EL (cell line): ENCODE results near the gene PITX2.
"Not testable (repeated sequence)": the region's sequence is repeated elsewhere in the genome, so short reads cannot be mapped to it uniquely, and the experiment has no call there.

ENCODE experiments used
- DNase-seq: peaks from one replicate; pipeline ENCODE4 v3.0.0-alpha.2; 2016

PITX2 gene

DNA sequence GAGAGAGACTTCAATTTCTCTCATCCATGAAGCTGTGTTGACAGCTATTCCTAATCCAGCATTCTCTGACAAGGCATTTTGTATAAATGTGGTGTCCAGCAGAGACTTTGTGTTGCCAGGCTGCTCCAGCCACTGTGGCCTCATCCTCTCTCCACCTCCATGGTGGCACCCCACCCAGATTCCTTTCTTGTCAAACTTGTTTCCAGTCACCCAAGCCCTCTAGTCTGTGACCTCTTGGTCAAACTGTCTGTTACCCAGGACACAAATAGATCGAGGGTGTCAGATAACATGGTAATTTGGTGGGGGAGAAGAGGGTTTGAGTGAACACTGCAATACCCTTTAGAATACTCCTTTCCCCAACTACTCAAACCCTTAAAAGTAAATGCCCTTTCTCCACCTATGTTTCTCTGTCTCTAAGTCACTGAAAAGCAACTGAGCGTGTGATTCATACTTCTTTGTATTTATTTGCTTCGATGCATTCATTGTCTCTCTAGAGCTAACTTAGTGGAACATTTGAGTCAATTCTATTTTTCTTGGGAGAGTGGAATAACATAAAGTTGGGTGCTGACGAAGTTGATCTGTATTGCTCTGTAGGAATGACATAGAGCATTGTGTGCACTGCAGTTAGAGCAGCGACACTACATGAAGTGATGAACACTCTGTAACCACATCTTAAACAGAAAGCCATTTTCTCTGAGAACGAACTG lies 13.7 kb downstream of the PITX2 start:
- no peak for DNase-seq

DNA sequence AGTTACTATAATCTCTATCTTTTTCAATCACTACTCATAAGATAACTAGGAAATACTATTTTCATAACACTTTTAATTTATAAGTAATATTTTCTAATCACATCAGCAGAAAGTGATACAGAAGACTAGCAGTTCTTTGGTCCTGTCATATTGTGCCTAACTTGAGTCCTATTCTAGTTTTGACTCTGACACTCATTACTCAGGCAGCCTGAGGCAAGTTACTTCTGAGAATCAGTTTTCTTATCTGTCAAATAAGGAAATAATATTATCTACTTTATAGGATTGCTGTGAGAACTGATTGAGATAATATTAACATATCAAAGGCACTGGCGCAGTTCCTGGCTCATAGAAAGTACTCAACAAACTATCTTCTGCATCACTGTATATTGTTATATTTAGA lies 17.8 kb downstream of the PITX2 start:
- DNase-seq, result no peak

DNA sequence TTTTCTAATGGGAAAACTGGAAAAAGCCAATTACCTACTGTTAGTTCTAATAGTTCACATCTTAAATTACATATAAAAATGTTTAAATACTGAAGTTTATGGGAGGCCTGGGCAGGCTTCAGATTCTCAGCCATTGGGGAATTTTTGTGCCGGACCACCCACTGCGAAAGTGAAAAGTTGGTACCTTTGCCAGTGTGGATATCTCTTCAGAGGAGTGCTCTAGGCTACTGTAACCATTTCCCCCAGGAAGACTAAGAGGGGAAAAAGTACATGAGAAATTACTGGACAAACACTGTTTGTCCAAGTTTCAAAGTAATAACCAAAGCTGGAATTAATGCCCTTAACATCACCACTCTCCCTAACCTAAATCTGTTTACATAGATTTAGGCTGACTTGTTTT lies 20.8 kb downstream of the PITX2 start:
- no peak for DNase-seq

DNA sequence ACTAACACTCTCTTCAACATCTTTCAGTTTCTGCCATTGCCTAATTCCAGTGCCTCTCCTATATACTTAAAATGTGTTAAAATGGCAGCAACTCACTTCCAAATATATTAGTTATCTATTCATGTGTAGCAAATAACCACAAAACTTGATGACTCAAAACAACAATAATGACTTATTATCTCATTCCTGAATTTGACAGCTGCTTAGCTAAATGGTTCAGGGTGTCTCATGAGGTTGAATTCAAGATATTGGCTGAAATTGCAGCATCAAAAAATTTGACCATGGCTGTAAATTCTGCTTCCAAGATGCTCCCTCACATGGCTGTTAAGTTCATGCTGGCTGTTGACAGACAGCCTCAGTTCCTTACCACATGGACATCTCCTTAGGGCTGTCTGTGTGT lies 25.3 kb downstream of the PITX2 start:
- no peak for DNase-seq

DNA sequence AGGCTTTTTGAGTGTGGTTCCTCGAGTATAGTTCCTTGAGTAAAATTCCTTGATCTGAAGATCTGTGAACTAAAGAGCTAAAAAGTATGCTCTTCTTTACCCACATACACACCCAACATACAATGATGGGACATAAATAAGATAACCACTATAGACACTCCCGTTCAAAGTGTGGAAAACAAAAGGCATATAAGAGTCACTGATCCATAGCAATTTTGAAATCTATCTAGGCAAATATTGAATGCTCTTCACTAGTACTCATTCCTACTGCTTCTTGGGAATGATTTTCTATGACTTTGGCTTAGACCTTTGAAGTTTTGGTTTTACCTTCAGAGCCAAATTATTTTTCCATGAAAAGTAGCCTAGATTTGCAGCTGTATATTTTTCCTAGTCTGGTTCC lies 26.4 kb downstream of the PITX2 start:
- no peak for DNase-seq

DNA sequence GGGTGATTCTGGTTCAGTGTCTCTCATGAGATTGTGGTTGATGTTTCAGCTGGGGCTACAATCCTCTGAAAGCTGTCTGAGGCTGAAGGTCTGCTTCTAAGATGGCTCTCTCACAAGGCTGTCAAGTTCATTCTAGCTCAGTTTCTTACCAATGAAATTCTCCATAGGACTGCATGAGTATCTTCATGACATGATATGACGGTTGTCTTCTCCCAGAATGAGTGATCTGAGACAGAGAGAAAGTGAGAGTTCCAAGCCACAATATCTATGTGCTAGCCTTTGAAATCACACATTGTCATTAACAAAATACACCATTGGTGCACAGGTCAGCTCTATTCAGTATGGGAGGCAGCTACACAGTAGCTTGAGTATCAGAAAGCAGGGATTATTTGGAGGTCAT lies 27.3 kb downstream of the PITX2 start:
- no peak for DNase-seq

DNA sequence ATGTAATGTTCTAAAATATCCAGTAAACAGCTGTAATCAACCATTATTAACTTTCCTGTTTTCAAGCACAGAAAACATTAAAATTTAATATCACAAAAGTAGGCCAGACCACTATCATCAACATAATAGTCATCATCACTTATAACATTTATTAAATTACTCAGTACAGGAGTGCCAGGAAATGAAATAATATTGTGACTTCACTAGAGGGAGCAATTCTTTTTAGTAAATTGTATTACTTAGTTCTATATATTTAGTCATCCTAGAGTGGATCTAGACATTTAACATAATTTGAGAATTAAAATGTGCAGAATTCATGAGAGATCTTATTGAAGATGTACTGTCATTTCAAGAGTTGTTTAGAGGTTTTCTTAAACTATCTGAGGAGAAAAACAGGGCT lies 33.6 kb downstream of the PITX2 start:
- DNase-seq, result no peak

DNA sequence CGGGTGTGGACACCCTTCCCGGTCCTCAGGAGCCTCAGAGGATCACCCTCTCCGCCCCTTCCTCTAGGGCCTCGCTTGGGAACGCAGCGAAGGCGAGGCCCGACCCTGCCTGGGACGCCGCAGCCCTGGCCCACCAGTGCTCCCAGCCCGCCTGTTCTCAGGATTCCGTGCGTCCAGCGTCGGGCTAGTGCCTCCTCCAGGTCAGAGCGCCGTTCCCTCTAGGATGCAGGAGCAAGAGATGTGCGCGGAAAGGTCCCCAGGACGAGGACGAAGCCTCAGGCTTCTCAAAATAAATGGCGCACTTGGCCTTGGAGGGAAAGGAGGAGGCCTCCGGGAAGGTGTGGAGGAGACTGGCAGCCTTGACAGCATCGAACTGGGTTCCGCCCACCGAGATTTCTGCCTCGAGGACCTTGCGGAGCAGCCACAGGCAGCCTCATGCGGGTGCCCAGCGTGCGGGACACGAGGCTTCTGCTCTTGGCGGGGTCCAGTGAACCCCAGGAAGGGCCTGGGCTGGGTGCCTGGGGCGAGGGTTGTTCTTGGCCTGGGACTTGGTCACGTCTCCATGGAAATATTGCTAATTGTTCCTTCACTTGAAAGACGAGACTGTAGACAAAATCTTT lies 35.1 kb downstream of the PITX2 start:
- no peak for DNase-seq

DNA sequence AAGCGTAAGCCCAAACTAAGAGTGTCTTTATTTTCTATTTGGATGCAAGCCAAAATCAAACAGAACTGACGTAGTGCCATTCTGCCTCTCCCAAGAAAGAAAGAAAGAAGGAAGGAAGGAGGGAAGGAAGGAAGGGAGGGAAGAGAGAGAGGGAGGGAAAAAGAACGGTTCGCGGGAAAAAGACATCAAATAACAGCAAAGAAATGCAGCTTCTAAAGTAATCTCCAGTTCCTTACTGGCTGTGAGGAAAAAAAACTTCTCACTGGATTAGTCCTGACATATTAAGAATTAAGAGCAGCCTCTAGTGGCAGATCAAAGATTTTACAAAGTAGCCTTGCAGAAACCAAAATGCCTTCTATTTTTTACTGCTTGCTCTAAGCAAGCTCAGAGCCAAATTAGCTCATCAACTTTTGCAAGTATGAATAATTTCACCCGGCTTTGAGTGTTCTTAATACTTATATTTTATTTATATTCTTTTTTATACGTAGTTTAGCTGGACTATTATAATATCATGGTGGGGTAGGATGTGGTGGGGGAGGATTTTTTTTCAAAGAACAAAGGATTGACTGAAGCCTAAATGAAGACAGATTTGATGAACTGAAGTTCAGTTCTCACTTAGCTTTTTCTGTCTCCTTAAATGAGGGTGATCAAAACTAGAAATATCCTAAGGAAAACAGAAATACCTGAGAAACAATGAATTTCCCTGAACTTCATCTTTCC lies 36.6 kb downstream of the PITX2 start:
- DNase-seq, result peak; percentile 59

DNA sequence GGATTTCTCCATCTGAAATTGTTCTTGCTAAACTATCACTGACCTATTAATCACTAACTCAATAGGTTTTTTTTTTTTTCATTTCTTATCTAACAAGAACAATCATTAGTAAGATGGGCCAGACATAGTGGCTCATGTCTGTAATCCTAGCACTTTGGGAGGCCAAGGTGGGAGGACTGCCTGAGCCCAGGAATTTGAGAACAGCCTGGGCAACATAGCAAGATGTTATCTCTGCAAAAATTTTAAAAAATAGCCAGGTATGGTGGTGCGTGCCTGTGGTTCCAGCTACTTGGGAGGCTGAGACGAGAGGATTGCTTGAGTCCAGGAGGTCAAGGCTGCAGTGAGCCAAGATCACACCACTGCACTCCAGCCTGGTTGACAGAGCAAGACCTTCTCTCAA lies 46.2 kb downstream of the PITX2 start:
- DNase-seq, result not testable (repeated sequence)
